GM12875 (cell line): ENCODE data around the gene SLC6A8.

ENCODE experiments used
- H3K4me3 ChIP-seq: one replicate; pipeline ENCODE4 v1.5.1; 2011; ENCODE audit warnings: low read depth, low read length, control low read depth
- TF ChIP-seq, protein P1 (sequence below): IDR thresholded peaks from 2 replicates; pipeline ENCODE4 v1.5.1; 2011; ENCODE audit warnings: low read depth, mild to moderate bottlenecking, control low read depth, inconsistent platforms, low read length, moderate library complexity, borderline replicate concordance; ENCODE audit not compliant: insufficient read depth

The SLC6A8 gene

DNA sequence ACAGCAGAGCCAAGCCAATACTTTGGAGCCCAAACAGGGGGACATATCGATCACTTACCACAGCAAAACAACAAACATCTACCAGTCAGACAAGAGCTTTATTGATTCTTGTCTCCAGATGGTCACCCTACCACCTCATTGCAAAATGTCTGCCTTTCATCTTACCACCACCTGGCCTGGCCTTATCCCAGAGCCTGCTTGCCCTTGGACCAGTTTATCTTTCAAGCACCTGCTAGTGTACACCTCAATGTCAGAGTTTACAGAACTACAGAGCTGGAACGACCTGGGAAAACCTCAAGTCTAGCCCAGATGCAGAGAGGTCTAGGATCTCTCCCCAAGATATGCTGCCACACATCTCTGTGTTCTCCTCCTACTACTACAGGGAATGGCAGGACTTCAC lies 32.0 kb downstream of the SLC6A8 start:
- TF ChIP-seq, protein P1, sequence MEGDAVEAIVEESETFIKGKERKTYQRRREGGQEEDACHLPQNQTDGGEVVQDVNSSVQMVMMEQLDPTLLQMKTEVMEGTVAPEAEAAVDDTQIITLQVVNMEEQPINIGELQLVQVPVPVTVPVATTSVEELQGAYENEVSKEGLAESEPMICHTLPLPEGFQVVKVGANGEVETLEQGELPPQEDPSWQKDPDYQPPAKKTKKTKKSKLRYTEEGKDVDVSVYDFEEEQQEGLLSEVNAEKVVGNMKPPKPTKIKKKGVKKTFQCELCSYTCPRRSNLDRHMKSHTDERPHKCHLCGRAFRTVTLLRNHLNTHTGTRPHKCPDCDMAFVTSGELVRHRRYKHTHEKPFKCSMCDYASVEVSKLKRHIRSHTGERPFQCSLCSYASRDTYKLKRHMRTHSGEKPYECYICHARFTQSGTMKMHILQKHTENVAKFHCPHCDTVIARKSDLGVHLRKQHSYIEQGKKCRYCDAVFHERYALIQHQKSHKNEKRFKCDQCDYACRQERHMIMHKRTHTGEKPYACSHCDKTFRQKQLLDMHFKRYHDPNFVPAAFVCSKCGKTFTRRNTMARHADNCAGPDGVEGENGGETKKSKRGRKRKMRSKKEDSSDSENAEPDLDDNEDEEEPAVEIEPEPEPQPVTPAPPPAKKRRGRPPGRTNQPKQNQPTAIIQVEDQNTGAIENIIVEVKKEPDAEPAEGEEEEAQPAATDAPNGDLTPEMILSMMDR, result no peak
- H3K4me3 ChIP-seq, result no peak overlapping the region

DNA sequence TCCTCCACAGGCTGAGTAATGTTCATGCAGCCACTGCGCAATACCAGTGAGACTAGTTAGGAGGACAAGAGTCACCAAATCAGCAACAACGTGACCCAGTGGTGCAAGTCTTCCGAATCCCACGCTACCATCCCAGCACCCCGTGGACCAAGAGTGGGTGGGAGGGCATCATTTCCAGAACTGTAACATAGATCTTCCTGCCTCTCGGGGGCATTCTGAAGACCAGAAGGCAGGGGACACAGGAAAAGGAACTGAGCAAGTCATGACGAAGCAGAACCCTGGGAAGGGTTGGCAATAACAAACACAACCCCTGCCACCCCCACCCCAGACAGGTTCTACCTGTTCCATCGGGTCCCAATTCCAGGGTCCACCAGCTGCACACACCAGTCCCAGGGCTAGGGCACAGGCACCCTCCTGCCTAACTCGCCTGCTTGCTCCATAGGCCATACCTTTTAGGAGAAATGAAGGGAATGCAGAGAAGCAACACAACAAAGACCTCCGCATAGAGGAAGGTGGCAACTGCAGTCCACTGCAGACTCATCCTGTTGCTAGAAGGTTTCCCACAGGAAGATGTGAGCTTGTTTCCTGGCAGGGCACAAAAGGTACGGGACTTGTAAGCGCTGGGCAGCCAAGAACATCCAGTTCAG lies 35.1 kb downstream of the SLC6A8 start:
- TF ChIP-seq, protein P1, result no peak
- H3K4me3 ChIP-seq, result peak overlapping the region; percentile 68

DNA sequence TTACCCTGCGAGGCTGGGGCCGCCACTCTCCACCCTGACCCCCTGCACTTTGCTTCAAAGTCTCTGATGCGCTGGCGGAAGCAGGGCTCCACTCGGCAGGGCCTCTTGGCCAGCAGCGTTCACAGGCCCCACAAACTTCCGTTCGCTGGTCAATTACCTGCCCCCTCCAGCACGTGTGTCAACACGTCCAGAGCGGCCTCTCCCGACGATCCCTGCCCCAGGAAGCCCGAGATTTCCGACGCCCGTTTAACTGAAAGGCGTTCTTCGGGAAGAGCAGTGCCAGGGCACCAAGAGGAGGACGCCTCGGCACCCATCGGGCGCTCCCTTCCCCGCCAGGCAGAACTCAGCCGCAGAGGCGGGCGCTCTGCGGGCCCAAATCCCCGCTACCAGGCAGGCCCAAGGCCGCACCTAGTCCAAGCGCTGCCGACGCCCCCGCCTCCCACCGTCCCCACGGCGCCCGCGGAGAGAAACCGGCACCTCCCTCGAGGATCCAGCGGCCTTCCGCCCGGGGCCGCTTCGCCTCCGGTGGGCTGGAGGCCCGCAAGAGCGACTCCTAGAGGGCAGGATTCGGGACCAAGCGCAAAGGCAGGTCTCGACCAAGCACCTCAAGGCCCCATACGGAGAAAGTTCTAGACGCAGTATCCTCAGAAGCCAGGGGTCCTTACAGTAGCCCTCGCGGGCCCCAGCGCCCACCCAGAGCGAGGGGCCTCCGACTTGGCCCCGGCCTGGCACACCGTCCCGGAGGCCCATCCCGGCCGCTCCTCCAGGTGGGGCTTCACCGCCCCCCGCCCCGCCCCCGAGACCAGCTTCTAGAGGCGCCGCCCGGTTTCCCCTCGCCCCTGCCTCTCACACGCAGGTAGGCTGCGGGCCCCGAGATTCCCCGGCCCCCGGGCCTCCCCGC lies 35.9 kb downstream of the SLC6A8 start:
- peak overlapping the region; percentile 68 for H3K4me3 ChIP-seq
- TF ChIP-seq, protein P1, result peak; percentile 52

DNA sequence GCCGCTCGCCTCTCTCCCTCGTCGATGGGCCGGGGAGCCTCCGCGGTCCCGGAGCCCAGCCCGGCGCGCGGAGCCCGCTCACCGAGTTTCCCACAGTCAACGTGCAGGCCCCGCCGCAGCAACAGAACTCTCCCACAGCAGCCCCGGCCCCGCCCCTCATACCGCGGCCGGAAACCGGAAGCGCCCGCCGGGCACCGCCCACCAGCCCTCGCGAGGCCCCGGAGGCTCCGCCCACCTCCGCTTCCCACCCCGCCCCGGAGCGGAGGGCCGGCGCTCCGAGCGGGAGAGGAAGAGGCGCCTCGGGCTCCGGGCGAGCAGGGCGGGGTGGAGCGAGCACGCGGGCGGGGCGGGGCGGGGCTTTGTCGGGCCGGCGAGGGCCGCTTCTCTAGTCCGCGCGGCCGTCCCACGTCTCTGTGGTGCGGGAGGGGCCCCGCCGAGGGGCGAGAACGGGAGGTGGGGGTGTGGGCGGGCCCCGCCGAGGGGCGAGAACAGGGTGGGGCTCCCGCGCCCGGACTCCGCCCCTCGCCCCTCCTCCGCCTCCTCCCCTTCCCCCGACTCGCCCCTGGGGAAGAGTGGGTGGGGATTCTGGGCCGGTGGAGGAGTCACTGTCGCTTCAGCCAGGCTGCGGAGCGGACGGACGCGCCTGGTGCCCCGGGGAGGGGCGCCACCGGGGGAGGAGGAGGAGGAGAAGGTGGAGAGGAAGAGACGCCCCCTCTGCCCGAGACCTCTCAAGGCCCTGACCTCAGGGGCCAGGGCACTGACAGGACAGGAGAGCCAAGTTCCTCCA lies 36.7 kb downstream of the SLC6A8 start, which contains the start of the genes ABCD1 and BCAP31:
TSS of gene ABCD1 (plus strand) at position 605 of the 787 bp plus-strand sequence. CDS start 411 bp downstream, outside the sequence.
TSS of gene BCAP31 (minus strand) at position 136 of the 787 bp plus-strand sequence. CDS start 1,143 bp downstream, outside the sequence.
- peak within 1 kb of the TSS; percentile 68 for H3K4me3 ChIP-seq
- TF ChIP-seq, protein P1, result no peak

DNA sequence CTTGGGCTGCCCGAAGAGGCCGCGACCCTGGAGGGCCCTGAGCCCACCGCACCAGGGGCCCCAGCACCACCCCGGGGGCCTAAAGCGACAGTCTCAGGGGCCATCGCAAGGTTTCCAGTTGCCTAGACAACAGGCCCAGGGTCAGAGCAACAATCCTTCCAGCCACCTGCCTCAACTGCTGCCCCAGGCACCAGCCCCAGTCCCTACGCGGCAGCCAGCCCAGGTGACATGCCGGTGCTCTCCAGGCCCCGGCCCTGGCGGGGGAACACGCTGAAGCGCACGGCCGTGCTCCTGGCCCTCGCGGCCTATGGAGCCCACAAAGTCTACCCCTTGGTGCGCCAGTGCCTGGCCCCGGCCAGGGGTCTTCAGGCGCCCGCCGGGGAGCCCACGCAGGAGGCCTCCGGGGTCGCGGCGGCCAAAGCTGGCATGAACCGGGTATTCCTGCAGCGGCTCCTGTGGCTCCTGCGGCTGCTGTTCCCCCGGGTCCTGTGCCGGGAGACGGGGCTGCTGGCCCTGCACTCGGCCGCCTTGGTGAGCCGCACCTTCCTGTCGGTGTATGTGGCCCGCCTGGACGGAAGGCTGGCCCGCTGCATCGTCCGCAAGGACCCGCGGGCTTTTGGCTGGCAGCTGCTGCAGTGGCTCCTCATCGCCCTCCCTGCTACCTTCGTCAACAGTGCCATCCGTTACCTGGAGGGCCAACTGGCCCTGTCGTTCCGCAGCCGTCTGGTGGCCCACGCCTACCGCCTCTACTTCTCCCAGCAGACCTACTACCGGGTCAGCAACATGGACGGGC lies 37.5 kb downstream of the SLC6A8 start:
- H3K4me3 ChIP-seq, result peak overlapping the region; percentile 52
- TF ChIP-seq, protein P1, result no peak

DNA sequence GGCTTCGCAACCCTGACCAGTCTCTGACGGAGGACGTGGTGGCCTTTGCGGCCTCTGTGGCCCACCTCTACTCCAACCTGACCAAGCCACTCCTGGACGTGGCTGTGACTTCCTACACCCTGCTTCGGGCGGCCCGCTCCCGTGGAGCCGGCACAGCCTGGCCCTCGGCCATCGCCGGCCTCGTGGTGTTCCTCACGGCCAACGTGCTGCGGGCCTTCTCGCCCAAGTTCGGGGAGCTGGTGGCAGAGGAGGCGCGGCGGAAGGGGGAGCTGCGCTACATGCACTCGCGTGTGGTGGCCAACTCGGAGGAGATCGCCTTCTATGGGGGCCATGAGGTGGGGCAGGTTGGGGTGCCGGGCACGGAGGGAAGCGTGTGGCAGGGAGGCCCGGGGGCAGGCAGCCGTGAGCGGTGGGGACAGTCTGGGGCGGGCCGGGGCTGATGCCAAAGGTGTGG lies 38.1 kb downstream of the SLC6A8 start:
- H3K4me3 ChIP-seq, result no peak overlapping the region
- TF ChIP-seq, protein P1, result no peak
